Large intestine (tissue), 3 donors: ENCODE measurements around the gene VWA7. TPM values are rescaled to one million over a fixed set of nuclear protein-coding genes. Genes with fewer than 3 reads are reported as not detected.
A peak's percentile ranks its signal among the peaks of the same experiment; 100 is the strongest.

ENCODE experiments used
- DNase-seq, 2 donors: peaks; one replicate each; pipeline versions ENCODE4 v3.0.0 to v3.0.0-alpha.2; 2013
- H3K27ac ChIP-seq: one replicate; pipeline ENCODE4 v1.5.1; 2013; ENCODE audit warnings: low read length
- H3K27me3 ChIP-seq: 2 replicates; pipeline ENCODE4 v1.6.1; 2013; ENCODE audit warnings: low read length; ENCODE audit not compliant: control insufficient read depth, insufficient read depth
- H3K36me3 ChIP-seq: 2 replicates; pipeline ENCODE4 v1.6.1; 2013; ENCODE audit warnings: low read length; ENCODE audit not compliant: control insufficient read depth, insufficient read depth
- H3K4me1 ChIP-seq: one replicate; pipeline ENCODE4 v1.6.1; 2013; ENCODE audit warnings: low read length; ENCODE audit not compliant: control insufficient read depth, insufficient read depth
- H3K4me3 ChIP-seq: one replicate; pipeline ENCODE4 v1.5.1; 2013; ENCODE audit warnings: low read length
- H3K9me3 ChIP-seq: one replicate; pipeline ENCODE4 v1.6.1; 2013; ENCODE audit warnings: mild to moderate bottlenecking, low read depth, low read length, moderate library complexity; ENCODE audit not compliant: control insufficient read depth
- WGBS: methylation state at CpG from one replicate; pipeline ENCODE4 v1.1.5; 2013; ENCODE audit warnings: low lambda C conversion rate; ENCODE audit not compliant: insufficient coverage; 5-methylcytosine and 5-hydroxymethylcytosine counted together
- polyA plus RNA-seq: library from polyadenylated mRNA; unstranded; fragments of 120-200 nt; gene quantifications from one replicate; pipeline ENCODE4 v1.2.1, GENCODE V29; 2013

Gene VWA7
- polyA plus RNA-seq, 1 donor, result 10.1 TPM

- peaks cover 36% of the 10 kb centered on the region for H3K4me1 ChIP-seq
- peak overlapping the region; percentile 49 for H3K4me3 ChIP-seq
- 19% methylated on average over 3 of the region's 42 CpGs for WGBS
- no peaks in the 10 kb centered on the region for H3K27me3 ChIP-seq
- H3K36me3 ChIP-seq, result peaks cover 19% of the 10 kb centered on the region
- peak overlapping the region; percentile 19 for H3K27ac ChIP-seq
- no peaks in the 10 kb centered on the region for H3K9me3 ChIP-seq
- peak in 1 of 2 donors; percentile 78 for DNase-seq
Measured at GRCh38 chr6:31765910-31766794, 11.0 kb downstream of the VWA7 start.

- WGBS, result no CpG with 5 or more reads among the region's 9 CpGs
- H3K27me3 ChIP-seq, result no peaks in the 10 kb centered on the region
- peak overlapping the region; percentile 19 for H3K27ac ChIP-seq
- peaks cover 20% of the 10 kb centered on the region for H3K36me3 ChIP-seq
- DNase-seq, result no peak
- H3K4me3 ChIP-seq, result peak overlapping the region; percentile 49
- H3K4me1 ChIP-seq, result peaks cover 41% of the 10 kb centered on the region
- no peaks in the 10 kb centered on the region for H3K9me3 ChIP-seq
Measured at GRCh38 chr6:31765559-31765909, 11.6 kb downstream of the VWA7 start.

GRCh38 chr6:31764198-31764597, 12.9 kb downstream of the VWA7 start:
- Histone ChIP-seq H3K4me3 (no peak overlapping the region), H3K36me3 (peaks cover 31% of the 10 kb centered on the region), H3K4me1 (peaks cover 47% of the 10 kb centered on the region), H3K27ac (no peak overlapping the region), H3K27me3 (no peaks in the 10 kb centered on the region), H3K9me3 (no peaks in the 10 kb centered on the region)
- whole genome bisulfite sequencing, result no CpG with 5 or more reads among the region's 4 CpGs
- DNase-seq, result no peak

GRCh38 chr6:31763619-31763940, 13.5 kb downstream of the VWA7 start:
- H3K27ac ChIP-seq, result no peak overlapping the region
- peaks cover 47% of the 10 kb centered on the region for H3K4me1 ChIP-seq
- H3K27me3 ChIP-seq, result no peaks in the 10 kb centered on the region
- peaks cover 33% of the 10 kb centered on the region for H3K36me3 ChIP-seq
- no peaks in the 10 kb centered on the region for H3K9me3 ChIP-seq
- DNase-seq, result peak in 1 of 2 donors; percentile 56
- no peak overlapping the region for H3K4me3 ChIP-seq
- WGBS, result no CpG with 5 or more reads among the region's 1 CpG

GRCh38 chr6:31762878-31763618, 14.1 kb downstream of the VWA7 start:
- Histone ChIP-seq H3K4me1 (peaks cover 47% of the 10 kb centered on the region), H3K27ac (no peak overlapping the region)
- no CpG with 5 or more reads among the region's 8 CpGs for WGBS

GRCh38 chr6:31762356-31762755, 14.8 kb downstream of the VWA7 start, which contains the start of gene SAPCD1:
Gene SAPCD1 (plus strand): TSS chr6:31762656. CDS start chr6:31763055, 399 bp downstream.
- Histone ChIP-seq H3K27ac (peak within 1 kb of the TSS; percentile 3), H3K4me1 (peaks cover 47% of the 10 kb centered on the region), H3K4me3 (no peak within 1 kb of the TSS), H3K9me3 (no peaks in the 10 kb centered on the region), H3K27me3 (no peaks in the 10 kb centered on the region), H3K36me3 (peaks cover 33% of the 10 kb centered on the region)
- WGBS, result no CpG with 5 or more reads among the region's 4 CpGs
- DNase-seq, result no peak

More at GRCh38 chr6:31762878-31763618, 14.1 kb downstream of the VWA7 start:
- Histone ChIP-seq H3K9me3 (no peaks in the 10 kb centered on the region), H3K4me3 (no peak overlapping the region), H3K27me3 (no peaks in the 10 kb centered on the region), H3K36me3 (peaks cover 33% of the 10 kb centered on the region)
- no peak for DNase-seq

- no peak for DNase-seq
- no peaks in the 10 kb centered on the region for H3K27me3 ChIP-seq
- peaks cover 42% of the 10 kb centered on the region for H3K4me1 ChIP-seq
- no peak overlapping the region for H3K4me3 ChIP-seq
- no peaks in the 10 kb centered on the region for H3K9me3 ChIP-seq
- H3K36me3 ChIP-seq, result peaks cover 33% of the 10 kb centered on the region
- no CpG with 5 or more reads among the region's 8 CpGs for WGBS
- peak overlapping the region; percentile 3 for H3K27ac ChIP-seq
Measured at GRCh38 chr6:31761343-31761742, 15.8 kb downstream of the VWA7 start.

- H3K36me3 ChIP-seq, result peaks cover 33% of the 10 kb centered on the region
- H3K4me1 ChIP-seq, result peaks cover 37% of the 10 kb centered on the region
- peak in 1 of 2 donors; percentile 76 for DNase-seq
- H3K27ac ChIP-seq, result peak overlapping the region; percentile 3
- no peaks in the 10 kb centered on the region for H3K27me3 ChIP-seq
- no CpG with 5 or more reads among the region's 5 CpGs for WGBS
- no peaks in the 10 kb centered on the region for H3K9me3 ChIP-seq
- H3K4me3 ChIP-seq, result no peak overlapping the region
Measured at GRCh38 chr6:31760790-31761189, 16.3 kb downstream of the VWA7 start.

- H3K27me3 ChIP-seq, result no peaks in the 10 kb centered on the region
Measured at GRCh38 chr6:31758281-31758680, 18.8 kb downstream of the VWA7 start.

GRCh38 chr6:31752739-31753319, 24.3 kb downstream of the VWA7 start:
- peaks cover 3% of the 10 kb centered on the region for H3K36me3 ChIP-seq
- no CpG with 5 or more reads among the region's 8 CpGs for WGBS
- no peak for DNase-seq
- H3K27ac ChIP-seq, result no peak overlapping the region
- H3K9me3 ChIP-seq, result no peaks in the 10 kb centered on the region
- H3K4me1 ChIP-seq, result no peaks in the 10 kb centered on the region
- H3K4me3 ChIP-seq, result no peak overlapping the region
- H3K27me3 ChIP-seq, result no peaks in the 10 kb centered on the region

More at GRCh38 chr6:31758281-31758680, 18.8 kb downstream of the VWA7 start:
- Histone ChIP-seq H3K4me1 (peaks cover 19% of the 10 kb centered on the region), H3K4me3 (no peak overlapping the region), H3K27ac (no peak overlapping the region), H3K9me3 (no peaks in the 10 kb centered on the region), H3K36me3 (peaks cover 32% of the 10 kb centered on the region)
- no peak for DNase-seq
- no CpG with 5 or more reads among the region's 2 CpGs for WGBS
